GM23338 (cell line): ENCODE measurements around the gene DOK7. TPM values are rescaled to one million over a fixed set of nuclear protein-coding genes. Genes with fewer than 3 reads are reported as not detected.

Experiments
- ATAC-seq: fragments of 200-7000 bp; cut with Tn5 transposase; 3 replicates; pipeline ENCODE4 v1.9.1; 2020
- DNase-seq: peaks from one replicate; pipeline ENCODE4 v3.0.0-alpha.2; 2015; ENCODE audit warnings: low spot score
- H2AFZ ChIP-seq: fragments of 200-600 bp; sonication (generic); 2 replicates; pipeline ENCODE4 v1.8.0; 2016; ENCODE audit warnings: antibody characterized with exemption, mild to moderate bottlenecking, moderate library complexity
- H3F3A ChIP-seq: fragments of 200-600 bp; sonication (generic); replicated peaks from 2 replicates; pipeline ENCODE4 v1.8.0; 2017; ENCODE audit warnings: antibody characterized with exemption, mixed run types, low read depth
- H3K27ac ChIP-seq: fragments of 200-600 bp; sonication (generic); 2 replicates; pipeline ENCODE4 v1.6.1; 2016; ENCODE audit warnings: low read depth
- H3K27me3 ChIP-seq: fragments of 200-600 bp; sonication (generic); 2 replicates; pipeline ENCODE4 v1.8.0; 2016; ENCODE audit warnings: mild to moderate bottlenecking, mixed run types, moderate library complexity; ENCODE audit not compliant: insufficient read depth
- H3K36me3 ChIP-seq: fragments of 200-600 bp; sonication (generic); 2 replicates; pipeline ENCODE4 v1.8.0; 2016; ENCODE audit warnings: mild to moderate bottlenecking; ENCODE audit not compliant: insufficient read depth
- H3K4me1 ChIP-seq: fragments of 200-600 bp; sonication (generic); 2 replicates; pipeline ENCODE4 v1.8.0; 2016; ENCODE audit warnings: mild to moderate bottlenecking, moderate library complexity; ENCODE audit not compliant: insufficient read depth
- H3K4me2 ChIP-seq: fragments of 200-600 bp; sonication (generic); 2 replicates; pipeline ENCODE4 v1.7.1; 2017; ENCODE audit warnings: mixed run types
- H3K4me3 ChIP-seq: fragments of 200-600 bp; sonication (generic); 2 replicates; pipeline ENCODE4 v1.6.1; 2016; ENCODE audit warnings: mixed run types
- H3K79me2 ChIP-seq: fragments of 200-600 bp; sonication (generic); replicated peaks from 2 replicates; pipeline ENCODE4 v1.8.0; 2017; ENCODE audit warnings: mild to moderate bottlenecking; ENCODE audit not compliant: insufficient read depth
- H3K9me2 ChIP-seq: fragments of 200-600 bp; sonication (generic); 2 replicates; pipeline ENCODE4 v1.8.0; 2017; ENCODE audit not compliant: insufficient read depth
- H4K20me1 ChIP-seq: fragments of 200-600 bp; sonication (generic); replicated peaks from 2 replicates; pipeline ENCODE4 v1.8.0; 2017; ENCODE audit warnings: mild to moderate bottlenecking; ENCODE audit not compliant: insufficient read depth
- H3K27ac Mint-ChIP-seq: 2 replicates; pipeline ENCODE4 v1.8.0; 2020; ENCODE audit warnings: inconsistent platforms, mild to moderate bottlenecking, moderate library complexity, mixed read lengths
- H3K27me3 Mint-ChIP-seq: 3 replicates; pipeline ENCODE4 v1.8.0; 2022; ENCODE audit warnings: low read depth, mild to moderate bottlenecking, moderate library complexity, mixed read lengths, inconsistent platforms; ENCODE audit not compliant: insufficient read depth, poor library complexity
- H3K36me3 Mint-ChIP-seq: 3 replicates; pipeline ENCODE4 v1.8.0; 2021; ENCODE audit warnings: low read depth, mild to moderate bottlenecking, inconsistent platforms, moderate library complexity, mixed read lengths
- H3K4me1 Mint-ChIP-seq: 3 replicates; pipeline ENCODE4 v1.8.0; 2020; ENCODE audit warnings: mild to moderate bottlenecking, inconsistent platforms, mixed read lengths
- H3K4me3 Mint-ChIP-seq: 3 replicates; pipeline ENCODE4 v1.8.0; 2021; ENCODE audit warnings: moderate library complexity, mild to moderate bottlenecking, inconsistent platforms, mixed read lengths
- H3K9me3 Mint-ChIP-seq: 3 replicates; pipeline ENCODE4 v1.8.0; 2020; ENCODE audit warnings: moderate library complexity, mild to moderate bottlenecking, inconsistent platforms, mixed read lengths
- CREB1 ChIP-seq: fragments of 250-450 bp; sonication (Bioruptor Pico); IDR thresholded peaks from 2 replicates; pipeline ENCODE4 v1.5.0; 2020; ENCODE audit warnings: low read depth, mild to moderate bottlenecking, moderate library complexity
- EZH2 ChIP-seq: fragments of 200-600 bp; sonication (generic); IDR thresholded peaks from one replicate; pipeline ENCODE4 v1.8.0; 2017; ENCODE audit warnings: antibody characterized with exemption, mild to moderate bottlenecking, low read depth; ENCODE audit not compliant: unreplicated experiment
- EZH2phosphoT487 ChIP-seq: fragments of 200-600 bp; sonication (generic); IDR thresholded peaks from one replicate; pipeline ENCODE4 v1.8.1; 2018; ENCODE audit warnings: antibody characterized with exemption; ENCODE audit not compliant: unreplicated experiment
- NANOG ChIP-seq: IDR thresholded peaks from 2 replicates; pipeline ENCODE4 v1.6.1; 2016; ENCODE audit warnings: antibody characterized with exemption, borderline replicate concordance
- POLR2AphosphoS5 ChIP-seq: IDR thresholded peaks from 2 replicates; pipeline ENCODE4 v1.6.1; 2016; ENCODE audit warnings: antibody characterized with exemption, low read depth
- STAT1 ChIP-seq: IDR thresholded peaks from one replicate; pipeline ENCODE4 v1.6.1; 2016; ENCODE audit warnings: antibody characterized with exemption; ENCODE audit not compliant: unreplicated experiment
- ZNF114 ChIP-seq: fragments of 250-450 bp; sonication (Bioruptor Pico); IDR thresholded peaks from 2 replicates; pipeline ENCODE4 v1.5.0; 2020; ENCODE audit warnings: mild to moderate bottlenecking, moderate library complexity
- polyA plus RNA-seq: library from polyadenylated mRNA; unstranded; fragments of >200 nt; fragmentation: Nextera tagmentation; extraction: Ambion mirVana; gene quantifications from 2 replicates; pipeline ENCODE4 v1.2.1, GENCODE V29; 2016
- total RNA-seq: library from RNA; depleted of rRNA; stranded (reverse); fragments of >200 nt; shearing (Covaris generic); gene quantifications from 2 replicates; pipeline ENCODE4 v1.2.3, GENCODE V29; 2014
- TF ChIP-seq, protein P1 (sequence below): fragments of 250-450 bp; sonication (Bioruptor Pico); IDR thresholded peaks from 2 replicates; pipeline ENCODE4 v1.5.0; 2020; ENCODE audit warnings: mild to moderate bottlenecking, moderate library complexity
- TF ChIP-seq, protein P2 (sequence below): IDR thresholded peaks from 2 replicates; pipeline ENCODE4 v1.6.1; 2016; ENCODE audit warnings: antibody characterized with exemption

The DOK7 gene
- total and polyA plus RNA-seq, 2 experiments from 2014 or later = 0.34 to 0.52 TPM

DNA sequence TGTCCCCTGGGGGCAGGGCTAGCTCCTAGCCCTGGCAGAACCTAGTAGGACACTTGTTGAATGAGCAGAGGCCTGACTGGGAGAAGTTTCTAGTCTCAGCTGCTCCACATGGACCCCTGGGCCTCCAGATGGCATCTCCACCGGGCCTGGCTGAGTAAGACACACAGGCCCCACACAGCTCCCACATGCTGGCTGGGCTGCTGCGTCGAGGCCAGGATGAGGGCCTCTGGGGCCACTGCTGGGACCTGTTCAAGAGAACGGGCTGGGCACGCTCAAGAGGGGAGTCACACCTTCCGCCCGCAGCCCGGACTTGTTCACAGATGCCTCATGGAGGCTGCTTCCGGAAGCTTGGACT lies 25.5 kb upstream of the DOK7 start (continued):
- TF ChIP-seq, protein P1, sequence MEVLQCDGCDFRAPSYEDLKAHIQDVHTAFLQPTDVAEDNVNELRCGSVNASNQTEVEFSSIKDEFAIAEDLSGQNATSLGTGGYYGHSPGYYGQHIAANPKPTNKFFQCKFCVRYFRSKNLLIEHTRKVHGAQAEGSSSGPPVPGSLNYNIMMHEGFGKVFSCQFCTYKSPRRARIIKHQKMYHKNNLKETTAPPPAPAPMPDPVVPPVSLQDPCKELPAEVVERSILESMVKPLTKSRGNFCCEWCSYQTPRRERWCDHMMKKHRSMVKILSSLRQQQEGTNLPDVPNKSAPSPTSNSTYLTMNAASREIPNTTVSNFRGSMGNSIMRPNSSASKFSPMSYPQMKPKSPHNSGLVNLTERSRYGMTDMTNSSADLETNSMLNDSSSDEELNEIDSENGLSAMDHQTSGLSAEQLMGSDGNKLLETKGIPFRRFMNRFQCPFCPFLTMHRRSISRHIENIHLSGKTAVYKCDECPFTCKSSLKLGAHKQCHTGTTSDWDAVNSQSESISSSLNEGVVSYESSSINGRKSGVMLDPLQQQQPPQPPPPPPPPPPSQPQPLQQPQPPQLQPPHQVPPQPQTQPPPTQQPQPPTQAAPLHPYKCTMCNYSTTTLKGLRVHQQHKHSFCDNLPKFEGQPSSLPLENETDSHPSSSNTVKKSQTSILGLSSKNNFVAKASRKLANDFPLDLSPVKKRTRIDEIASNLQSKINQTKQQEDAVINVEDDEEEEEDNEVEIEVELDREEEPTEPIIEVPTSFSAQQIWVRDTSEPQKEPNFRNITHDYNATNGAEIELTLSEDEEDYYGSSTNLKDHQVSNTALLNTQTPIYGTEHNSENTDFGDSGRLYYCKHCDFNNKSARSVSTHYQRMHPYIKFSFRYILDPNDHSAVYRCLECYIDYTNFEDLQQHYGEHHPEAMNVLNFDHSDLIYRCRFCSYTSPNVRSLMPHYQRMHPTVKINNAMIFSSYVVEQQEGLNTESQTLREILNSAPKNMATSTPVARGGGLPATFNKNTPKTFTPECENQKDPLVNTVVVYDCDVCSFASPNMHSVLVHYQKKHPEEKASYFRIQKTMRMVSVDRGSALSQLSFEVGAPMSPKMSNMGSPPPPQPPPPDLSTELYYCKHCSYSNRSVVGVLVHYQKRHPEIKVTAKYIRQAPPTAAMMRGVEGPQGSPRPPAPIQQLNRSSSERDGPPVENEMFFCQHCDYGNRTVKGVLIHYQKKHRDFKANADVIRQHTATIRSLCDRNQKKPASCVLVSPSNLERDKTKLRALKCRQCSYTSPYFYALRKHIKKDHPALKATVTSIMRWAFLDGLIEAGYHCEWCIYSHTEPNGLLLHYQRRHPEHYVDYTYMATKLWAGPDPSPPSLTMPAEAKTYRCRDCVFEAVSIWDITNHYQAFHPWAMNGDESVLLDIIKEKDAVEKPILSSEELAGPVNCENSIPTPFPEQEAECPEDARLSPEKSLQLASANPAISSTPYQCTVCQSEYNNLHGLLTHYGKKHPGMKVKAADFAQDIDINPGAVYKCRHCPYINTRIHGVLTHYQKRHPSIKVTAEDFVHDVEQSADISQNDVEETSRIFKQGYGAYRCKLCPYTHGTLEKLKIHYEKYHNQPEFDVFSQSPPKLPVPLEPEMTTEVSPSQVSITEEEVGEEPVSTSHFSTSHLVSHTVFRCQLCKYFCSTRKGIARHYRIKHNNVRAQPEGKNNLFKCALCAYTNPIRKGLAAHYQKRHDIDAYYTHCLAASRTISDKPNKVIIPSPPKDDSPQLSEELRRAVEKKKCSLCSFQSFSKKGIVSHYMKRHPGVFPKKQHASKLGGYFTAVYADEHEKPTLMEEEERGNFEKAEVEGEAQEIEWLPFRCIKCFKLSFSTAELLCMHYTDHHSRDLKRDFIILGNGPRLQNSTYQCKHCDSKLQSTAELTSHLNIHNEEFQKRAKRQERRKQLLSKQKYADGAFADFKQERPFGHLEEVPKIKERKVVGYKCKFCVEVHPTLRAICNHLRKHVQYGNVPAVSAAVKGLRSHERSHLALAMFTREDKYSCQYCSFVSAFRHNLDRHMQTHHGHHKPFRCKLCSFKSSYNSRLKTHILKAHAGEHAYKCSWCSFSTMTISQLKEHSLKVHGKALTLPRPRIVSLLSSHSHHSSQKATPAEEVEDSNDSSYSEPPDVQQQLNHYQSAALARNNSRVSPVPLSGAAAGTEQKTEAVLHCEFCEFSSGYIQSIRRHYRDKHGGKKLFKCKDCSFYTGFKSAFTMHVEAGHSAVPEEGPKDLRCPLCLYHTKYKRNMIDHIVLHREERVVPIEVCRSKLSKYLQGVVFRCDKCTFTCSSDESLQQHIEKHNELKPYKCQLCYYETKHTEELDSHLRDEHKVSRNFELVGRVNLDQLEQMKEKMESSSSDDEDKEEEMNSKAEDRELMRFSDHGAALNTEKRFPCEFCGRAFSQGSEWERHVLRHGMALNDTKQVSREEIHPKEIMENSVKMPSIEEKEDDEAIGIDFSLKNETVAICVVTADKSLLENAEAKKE (CRISPR knock-in tag) = no peak
- TF ChIP-seq NANOG (no peak), ZNF114 (CRISPR knock-in tag) (no peak), EZH2 (no peak), EZH2phosphoT487 (no peak), STAT1 (no peak), POLR2AphosphoS5 (no peak), CREB1 (CRISPR knock-in tag) (no peak)

DNA sequence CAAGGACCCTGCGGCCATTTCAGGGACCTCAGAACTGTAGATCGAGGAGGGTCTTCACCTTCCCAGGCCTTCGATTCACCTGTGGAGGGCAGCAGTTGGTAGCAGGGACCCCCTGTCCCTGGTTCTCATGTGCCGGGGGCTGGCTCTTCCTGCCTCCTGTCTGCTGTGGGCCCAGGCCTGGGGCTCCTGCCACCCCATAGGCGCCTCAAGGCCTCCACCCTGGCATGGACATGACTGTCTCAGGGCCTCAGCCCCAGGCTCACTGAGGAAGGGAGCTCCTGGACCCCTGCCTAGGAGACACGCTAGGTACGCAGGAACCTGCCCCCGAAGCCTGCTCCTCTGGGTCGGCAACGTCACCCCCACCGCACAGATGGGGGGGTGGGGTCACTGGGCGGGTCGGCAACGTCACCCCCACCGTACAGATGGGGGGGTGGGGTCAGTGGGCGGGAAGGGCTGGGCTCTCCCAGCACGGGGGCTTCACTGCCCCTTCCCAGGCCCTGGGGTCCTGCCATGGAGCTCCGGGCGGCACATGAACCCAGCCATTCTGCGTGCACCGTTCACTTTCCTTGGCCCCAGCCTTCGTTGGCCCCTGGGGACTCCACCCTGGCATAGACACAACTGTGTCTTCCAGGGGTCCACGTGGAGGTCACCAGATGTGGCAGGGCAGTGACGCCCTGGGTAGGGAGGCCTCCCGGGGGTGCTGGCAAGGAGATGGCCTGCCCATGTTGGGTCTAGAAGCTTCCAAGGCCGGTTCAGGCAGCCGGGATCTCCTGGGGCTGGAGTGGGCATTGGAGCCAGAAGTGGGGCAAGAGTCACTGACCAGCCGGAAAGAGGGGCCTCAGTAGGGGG lies 24.9 kb upstream of the DOK7 start:
- H3K4me3 ChIP-seq = no peak overlapping the region
- no peak overlapping the region for H3K4me2 ChIP-seq
- H3K9me2 ChIP-seq = no peaks in the 10 kb centered on the region
- TF ChIP-seq NANOG = no peak
- no peak for TF ChIP-seq EZH2
- TF ChIP-seq, protein P2, sequence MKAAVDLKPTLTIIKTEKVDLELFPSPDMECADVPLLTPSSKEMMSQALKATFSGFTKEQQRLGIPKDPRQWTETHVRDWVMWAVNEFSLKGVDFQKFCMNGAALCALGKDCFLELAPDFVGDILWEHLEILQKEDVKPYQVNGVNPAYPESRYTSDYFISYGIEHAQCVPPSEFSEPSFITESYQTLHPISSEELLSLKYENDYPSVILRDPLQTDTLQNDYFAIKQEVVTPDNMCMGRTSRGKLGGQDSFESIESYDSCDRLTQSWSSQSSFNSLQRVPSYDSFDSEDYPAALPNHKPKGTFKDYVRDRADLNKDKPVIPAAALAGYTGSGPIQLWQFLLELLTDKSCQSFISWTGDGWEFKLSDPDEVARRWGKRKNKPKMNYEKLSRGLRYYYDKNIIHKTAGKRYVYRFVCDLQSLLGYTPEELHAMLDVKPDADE = no peak
- H3K4me1 ChIP-seq = no peaks in the 10 kb centered on the region
- no peaks in the 10 kb centered on the region for H3F3A ChIP-seq
- H4K20me1 ChIP-seq = no peaks in the 10 kb centered on the region
- peaks cover 10% of the 10 kb centered on the region; the same call in 1 of the 3 replicates for H3K4me1 Mint-ChIP-seq
- no peak overlapping the region for H3K27ac Mint-ChIP-seq
- H3K27ac ChIP-seq = no peak overlapping the region
- no peaks in the 10 kb centered on the region for H3K36me3 Mint-ChIP-seq
- no peak overlapping the region for H3K4me3 Mint-ChIP-seq
- no peak overlapping the region for H2AFZ ChIP-seq
- no peaks in the 10 kb centered on the region for H3K9me3 Mint-ChIP-seq
- H3K27me3 Mint-ChIP-seq = peaks cover 6% of the 10 kb centered on the region
- H3K79me2 ChIP-seq = no peaks in the 10 kb centered on the region
- DNase-seq (no peak), ATAC-seq (no peak)
- no peaks in the 10 kb centered on the region for H3K27me3 ChIP-seq
- no peaks in the 10 kb centered on the region for H3K36me3 ChIP-seq
